Parathyroid adenoma (tissue), 2 donors: ENCODE measurements around the gene CDPF1.

ENCODE experiments used
- H2AFZ ChIP-seq: fragments of 300-600 bp; sonication (generic); one replicate; pipeline ENCODE4 v1.7.0; 2017; ENCODE audit warnings: antibody characterized with exemption, mild to moderate bottlenecking
- H3K27ac ChIP-seq: fragments of 300-600 bp; sonication (generic); one replicate; pipeline ENCODE4 v1.7.0; 2017
- H3K27me3 ChIP-seq: fragments of 300-600 bp; sonication (generic); one replicate; pipeline ENCODE4 v1.7.0; 2017; ENCODE audit warnings: low read length; ENCODE audit not compliant: control insufficient read depth, insufficient read depth
- H3K36me3 ChIP-seq: fragments of 300-600 bp; sonication (generic); one replicate; pipeline ENCODE4 v1.7.0; 2017; ENCODE audit warnings: low read length; ENCODE audit not compliant: control insufficient read depth, insufficient read depth
- H3K4me1 ChIP-seq: fragments of 300-600 bp; sonication (generic); one replicate; pipeline ENCODE4 v1.7.0; 2017; ENCODE audit warnings: control low read depth
- H3K4me2 ChIP-seq: fragments of 300-600 bp; sonication (generic); one replicate; pipeline ENCODE4 v1.7.0; 2017; ENCODE audit warnings: low read length
- H3K4me3 ChIP-seq: fragments of 300-600 bp; sonication (generic); one replicate; pipeline ENCODE4 v1.7.0; 2017; ENCODE audit warnings: low read depth, low read length
- H3K79me2 ChIP-seq: fragments of 300-600 bp; sonication (generic); one replicate; pipeline ENCODE4 v1.7.0; 2017; ENCODE audit warnings: control low read depth
- H3K9ac ChIP-seq: fragments of 300-600 bp; sonication (generic); one replicate; pipeline ENCODE4 v1.7.0; 2017; ENCODE audit warnings: mild to moderate bottlenecking
- H3K9me3 ChIP-seq: fragments of 300-600 bp; sonication (generic); one replicate; pipeline ENCODE4 v1.7.0; 2017; ENCODE audit warnings: low read length; ENCODE audit not compliant: control insufficient read depth
- TF ChIP-seq, protein P1 (sequence below): fragments of 300-600 bp; sonication (generic); IDR thresholded peaks from one replicate; pipeline ENCODE4 v1.7.0; 2017; ENCODE audit warnings: antibody characterized with exemption, mild to moderate bottlenecking
- donor health status: primary hyperparathyroidism.

CDPF1 gene

DNA sequence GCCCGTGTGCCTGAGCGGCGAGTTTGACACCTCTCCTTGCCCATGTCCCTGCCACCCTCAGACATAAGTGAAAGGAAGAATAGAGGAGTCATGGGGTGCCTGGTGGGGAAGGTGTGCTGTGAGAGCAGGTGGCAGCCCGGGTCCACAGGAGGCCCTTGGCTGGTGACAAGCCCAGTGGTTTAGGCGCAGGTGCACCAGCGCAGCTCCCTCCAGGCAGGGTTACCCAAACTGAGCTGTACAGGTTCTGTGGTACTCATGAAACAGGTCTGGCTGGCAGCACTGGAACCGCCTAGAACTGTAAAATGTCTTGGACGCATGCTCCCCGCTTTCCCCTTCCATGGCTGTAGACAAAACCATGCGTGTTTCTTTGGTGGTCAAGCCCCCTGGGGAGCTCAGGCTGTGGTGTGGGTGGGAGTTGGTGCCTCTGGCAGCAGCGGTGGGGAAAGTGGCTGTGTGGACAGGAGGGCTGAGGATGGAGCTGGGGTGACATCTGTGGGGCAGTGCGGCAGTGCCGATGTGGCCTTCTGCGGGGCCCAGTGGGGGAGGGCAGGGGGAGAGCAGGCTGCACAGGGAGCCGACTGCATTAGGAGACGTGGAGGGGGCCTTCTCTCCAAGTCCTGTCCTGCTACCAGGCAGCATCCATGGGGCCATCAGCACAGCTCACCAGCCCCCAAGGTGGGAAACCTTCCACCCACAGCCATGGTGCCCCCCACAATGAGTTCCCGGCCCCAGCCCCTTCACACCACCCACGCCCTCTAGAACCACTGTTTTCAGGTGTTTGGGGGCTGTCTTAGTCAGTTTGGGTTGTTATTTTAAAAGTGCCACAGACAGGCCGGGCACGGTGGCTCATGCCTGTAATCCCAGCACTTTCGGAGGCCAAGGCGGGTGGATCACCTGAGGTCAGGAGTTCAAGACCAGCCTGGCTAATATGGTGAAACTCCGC is 41.0 kb upstream of the CDPF1 start:
- H3K27ac ChIP-seq, result no peak overlapping the region
- no peaks in the 10 kb centered on the region for H3K9me3 ChIP-seq
- no peak overlapping the region for H3K9ac ChIP-seq
- H3K36me3 ChIP-seq, result no peaks in the 10 kb centered on the region
- TF ChIP-seq, protein P1, sequence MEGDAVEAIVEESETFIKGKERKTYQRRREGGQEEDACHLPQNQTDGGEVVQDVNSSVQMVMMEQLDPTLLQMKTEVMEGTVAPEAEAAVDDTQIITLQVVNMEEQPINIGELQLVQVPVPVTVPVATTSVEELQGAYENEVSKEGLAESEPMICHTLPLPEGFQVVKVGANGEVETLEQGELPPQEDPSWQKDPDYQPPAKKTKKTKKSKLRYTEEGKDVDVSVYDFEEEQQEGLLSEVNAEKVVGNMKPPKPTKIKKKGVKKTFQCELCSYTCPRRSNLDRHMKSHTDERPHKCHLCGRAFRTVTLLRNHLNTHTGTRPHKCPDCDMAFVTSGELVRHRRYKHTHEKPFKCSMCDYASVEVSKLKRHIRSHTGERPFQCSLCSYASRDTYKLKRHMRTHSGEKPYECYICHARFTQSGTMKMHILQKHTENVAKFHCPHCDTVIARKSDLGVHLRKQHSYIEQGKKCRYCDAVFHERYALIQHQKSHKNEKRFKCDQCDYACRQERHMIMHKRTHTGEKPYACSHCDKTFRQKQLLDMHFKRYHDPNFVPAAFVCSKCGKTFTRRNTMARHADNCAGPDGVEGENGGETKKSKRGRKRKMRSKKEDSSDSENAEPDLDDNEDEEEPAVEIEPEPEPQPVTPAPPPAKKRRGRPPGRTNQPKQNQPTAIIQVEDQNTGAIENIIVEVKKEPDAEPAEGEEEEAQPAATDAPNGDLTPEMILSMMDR, result no peak
- H3K79me2 ChIP-seq, result no peaks in the 10 kb centered on the region
- H2AFZ ChIP-seq, result no peak overlapping the region
- no peak overlapping the region for H3K4me3 ChIP-seq
- no peak overlapping the region for H3K4me2 ChIP-seq
- no peaks in the 10 kb centered on the region for H3K27me3 ChIP-seq
- H3K4me1 ChIP-seq, result peaks cover 4% of the 10 kb centered on the region

DNA sequence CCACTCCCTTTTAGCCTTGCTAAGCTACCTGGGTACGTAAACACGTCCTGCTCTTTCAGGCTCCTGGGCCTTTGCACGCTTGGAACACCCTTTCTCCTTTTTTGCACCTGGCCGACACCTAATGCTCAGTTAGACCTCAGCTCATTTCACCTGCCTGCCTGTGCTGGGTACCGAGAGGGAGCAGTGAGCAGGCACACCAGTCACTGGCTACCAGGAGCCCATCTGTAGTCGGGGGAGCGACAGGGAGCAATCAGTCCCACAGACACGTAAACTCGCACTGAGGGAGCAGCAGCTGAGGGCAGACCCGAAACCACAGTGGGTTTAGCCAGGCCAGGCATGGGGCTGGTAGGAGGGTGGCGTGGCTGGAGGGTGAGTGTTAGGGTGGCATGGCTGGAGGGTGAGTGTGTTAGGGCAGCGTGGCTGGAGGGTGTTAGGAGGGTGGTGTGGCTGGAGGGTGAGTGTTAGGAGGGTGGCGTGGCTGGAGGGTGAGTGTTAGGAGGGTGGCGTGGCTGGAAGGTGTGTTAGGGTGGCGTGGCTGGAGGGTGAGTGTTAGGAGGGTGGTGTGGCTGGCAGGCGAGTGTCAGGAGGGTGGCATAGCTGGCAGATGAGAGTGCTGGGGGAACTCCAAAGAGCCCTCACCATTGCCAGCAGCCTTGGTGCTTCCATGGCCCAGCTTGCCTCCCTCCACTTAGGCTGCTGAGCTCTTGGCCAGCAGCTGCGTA is 40.2 kb upstream of the CDPF1 start:
- Histone ChIP-seq H3K79me2 (no peaks in the 10 kb centered on the region), H2AFZ (no peak overlapping the region), H3K36me3 (no peaks in the 10 kb centered on the region), H3K27ac (no peak overlapping the region), H3K27me3 (no peaks in the 10 kb centered on the region), H3K4me2 (no peak overlapping the region), H3K4me3 (no peak overlapping the region), H3K9me3 (no peaks in the 10 kb centered on the region), H3K4me1 (no peaks in the 10 kb centered on the region), H3K9ac (no peak overlapping the region)
- TF ChIP-seq, protein P1, result no peak

DNA sequence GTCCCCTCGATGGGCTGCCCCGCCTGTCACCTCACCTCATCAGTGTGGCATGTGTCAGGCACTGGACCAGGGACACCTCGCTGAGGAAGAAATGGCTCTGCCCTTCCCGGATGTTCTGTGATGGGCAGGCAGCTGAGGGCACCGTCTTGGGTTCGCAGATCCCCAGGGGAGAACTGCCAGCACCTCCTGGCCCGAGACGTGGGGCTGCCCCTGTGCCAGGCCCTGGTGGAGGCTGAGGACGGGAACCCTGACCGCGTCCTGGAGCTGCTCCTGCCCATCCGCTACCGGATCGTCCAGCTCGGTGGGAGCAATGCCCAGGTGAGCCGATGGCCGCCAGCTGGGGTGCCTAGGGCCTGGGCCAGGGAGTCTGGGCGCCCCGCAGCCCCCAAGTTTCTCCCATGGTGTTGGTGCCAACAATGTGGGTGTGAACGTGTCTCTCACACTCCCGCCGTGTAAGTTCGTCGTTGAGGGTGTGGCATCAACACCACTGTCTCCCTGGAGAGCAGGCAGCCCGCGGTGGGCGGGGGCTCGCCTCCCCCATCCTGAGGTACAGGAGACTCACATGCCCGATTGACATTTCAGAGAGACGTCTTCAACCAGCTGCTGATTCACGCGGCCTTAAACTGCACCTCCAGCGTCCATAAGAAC is 39.3 kb upstream of the CDPF1 start:
- H3K36me3 ChIP-seq, result no peaks in the 10 kb centered on the region
- no peak overlapping the region for H3K4me2 ChIP-seq
- TF ChIP-seq, protein P1, result no peak
- H3K9ac ChIP-seq, result no peak overlapping the region
- H3K9me3 ChIP-seq, result no peaks in the 10 kb centered on the region
- H3K27me3 ChIP-seq, result no peaks in the 10 kb centered on the region
- no peaks in the 10 kb centered on the region for H3K4me1 ChIP-seq
- no peak overlapping the region for H2AFZ ChIP-seq
- no peak overlapping the region for H3K27ac ChIP-seq
- no peak overlapping the region for H3K4me3 ChIP-seq
- no peaks in the 10 kb centered on the region for H3K79me2 ChIP-seq

DNA sequence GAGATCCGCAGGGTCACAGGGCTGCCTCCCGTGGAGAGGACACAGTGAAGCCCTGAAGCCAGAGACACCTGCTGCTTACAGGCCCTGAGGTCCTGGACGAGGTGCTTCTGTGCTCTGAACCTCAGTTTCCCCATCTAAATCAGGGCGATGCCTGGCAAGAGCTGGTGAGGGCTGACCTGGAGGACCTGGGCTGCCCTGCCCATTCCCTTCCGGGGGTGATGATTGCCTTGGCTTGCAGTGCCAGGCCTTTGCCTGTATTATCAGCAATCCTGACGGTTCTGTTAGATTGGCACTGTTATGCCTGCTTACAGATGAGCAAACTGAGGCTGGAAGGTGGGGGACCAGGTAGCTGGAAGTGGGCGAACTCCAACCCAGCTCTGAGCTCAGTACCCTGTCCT is 38.8 kb upstream of the CDPF1 start:
- Histone ChIP-seq H3K36me3 (no peaks in the 10 kb centered on the region), H3K79me2 (no peaks in the 10 kb centered on the region), H2AFZ (no peak overlapping the region), H3K9me3 (no peaks in the 10 kb centered on the region), H3K4me1 (no peaks in the 10 kb centered on the region), H3K27me3 (no peaks in the 10 kb centered on the region), H3K9ac (no peak overlapping the region), H3K4me3 (no peak overlapping the region), H3K27ac (no peak overlapping the region), H3K4me2 (no peak overlapping the region)
- TF ChIP-seq, protein P1, result no peak
